ENCODE data around the gene KRTAP5-2. TPM values are rescaled to one million over a fixed set of nuclear protein-coding genes. Genes with fewer than 3 reads are reported as not detected.

KRTAP5-2 gene
- total RNA-seq, 4 donors from 2014 or later, result not detected

DNA sequence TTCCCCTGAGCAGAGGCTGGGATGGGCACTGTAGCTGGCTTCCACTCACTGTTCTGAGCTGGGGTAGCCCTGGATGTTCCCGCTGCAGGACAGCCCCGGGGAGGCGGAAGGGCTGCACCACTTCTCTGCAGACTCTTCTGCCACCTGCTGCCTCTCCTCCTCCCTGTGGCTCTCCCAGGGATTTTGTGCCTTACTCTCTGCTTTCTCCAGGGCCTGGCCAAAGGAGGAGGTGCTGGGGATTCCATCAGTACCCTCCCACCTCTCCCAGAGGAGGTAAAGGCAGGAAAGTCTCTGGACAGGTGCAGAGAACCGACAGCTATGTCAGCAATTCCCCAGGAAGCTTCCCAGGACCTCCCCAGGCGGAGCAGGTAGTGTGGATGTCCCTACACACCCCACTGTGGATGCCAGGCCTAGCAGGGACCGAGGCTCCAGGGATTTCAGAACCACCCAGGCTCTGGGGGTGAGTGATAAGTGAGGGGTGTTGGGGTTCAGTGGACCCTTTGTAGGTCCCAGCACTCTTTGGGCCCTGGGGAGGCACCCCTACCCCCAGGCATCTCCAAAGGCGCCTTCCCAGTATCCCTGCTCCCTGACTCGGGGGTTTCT, 37.3 kb downstream of the KRTAP5-2 start:
- 100% methylated on average over 1 of the region's 8 CpGs; no CpG with 5 or more reads in 1 of the 2 donors for WGBS, 2 donors (ENCODE audit: low coverage in 1 of 2)
- no peak for TF ChIP-seq EP300 (IDR thresholded peaks at IDR 0.05)
- TF ChIP-seq POLR2AphosphoS5 (IDR thresholded peaks at IDR 0.05), result no peak
- no peak for TF ChIP-seq POLR2A (IDR thresholded peaks at IDR 0.05)
- TF ChIP-seq, protein P1, sequence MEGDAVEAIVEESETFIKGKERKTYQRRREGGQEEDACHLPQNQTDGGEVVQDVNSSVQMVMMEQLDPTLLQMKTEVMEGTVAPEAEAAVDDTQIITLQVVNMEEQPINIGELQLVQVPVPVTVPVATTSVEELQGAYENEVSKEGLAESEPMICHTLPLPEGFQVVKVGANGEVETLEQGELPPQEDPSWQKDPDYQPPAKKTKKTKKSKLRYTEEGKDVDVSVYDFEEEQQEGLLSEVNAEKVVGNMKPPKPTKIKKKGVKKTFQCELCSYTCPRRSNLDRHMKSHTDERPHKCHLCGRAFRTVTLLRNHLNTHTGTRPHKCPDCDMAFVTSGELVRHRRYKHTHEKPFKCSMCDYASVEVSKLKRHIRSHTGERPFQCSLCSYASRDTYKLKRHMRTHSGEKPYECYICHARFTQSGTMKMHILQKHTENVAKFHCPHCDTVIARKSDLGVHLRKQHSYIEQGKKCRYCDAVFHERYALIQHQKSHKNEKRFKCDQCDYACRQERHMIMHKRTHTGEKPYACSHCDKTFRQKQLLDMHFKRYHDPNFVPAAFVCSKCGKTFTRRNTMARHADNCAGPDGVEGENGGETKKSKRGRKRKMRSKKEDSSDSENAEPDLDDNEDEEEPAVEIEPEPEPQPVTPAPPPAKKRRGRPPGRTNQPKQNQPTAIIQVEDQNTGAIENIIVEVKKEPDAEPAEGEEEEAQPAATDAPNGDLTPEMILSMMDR (IDR thresholded peaks at IDR 0.05), result peak in 1 of 4 experiments; percentile 27
- peaks cover 3 to 71% (median 34%) of the 10 kb centered on the region in 3 donors for H3K4me1 ChIP-seq
- H3K36me3 ChIP-seq, result peaks cover 0 to 43% of the 10 kb centered on the region in 2 donors
- peak overlapping the region in 3 of 4 donors; percentile 94 to 99 (median 96) for H3K27ac ChIP-seq
- no peak for ATAC-seq
- no peaks in the 10 kb centered on the region for H3K27me3 ChIP-seq
- H3K9me3 ChIP-seq, result no peaks in the 10 kb centered on the region
- no peak overlapping the region for H3K4me3 ChIP-seq

DNA sequence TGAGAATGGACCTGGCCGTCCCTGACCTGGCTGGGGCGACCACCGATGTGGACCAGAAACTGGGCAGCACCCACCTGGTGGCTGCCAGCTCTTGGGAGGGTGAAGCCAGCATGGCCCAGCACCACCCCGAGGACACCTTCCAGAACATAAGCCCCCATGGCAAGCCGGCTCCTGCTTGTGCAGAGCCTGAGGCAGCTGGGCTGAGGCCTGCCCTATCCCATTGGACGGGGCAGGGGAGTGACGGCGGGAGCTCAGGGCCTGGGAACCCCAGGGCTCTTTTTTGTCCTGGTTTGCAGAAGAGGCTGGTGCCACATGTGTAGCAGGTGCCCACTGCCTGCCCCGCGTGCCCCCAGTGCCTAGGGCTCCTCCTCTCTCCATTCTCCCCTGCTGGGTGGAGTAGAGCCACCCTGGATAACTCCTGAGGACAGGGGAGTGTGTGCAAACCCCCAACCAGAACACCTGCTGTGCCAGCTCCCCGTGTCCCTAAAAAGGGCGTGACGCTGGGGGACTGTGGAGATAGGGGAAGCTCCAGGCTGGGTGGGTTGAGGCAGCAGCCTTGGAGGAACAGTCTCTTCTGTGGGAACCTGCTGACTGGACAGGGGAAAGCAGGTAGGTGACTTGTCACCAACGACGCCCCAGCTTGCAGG, 38.0 kb downstream of the KRTAP5-2 start:
- no CpG with 5 or more reads among the region's 15 CpGs for WGBS, 2 donors (ENCODE audit: low coverage in 1 of 2)
- no peaks in the 10 kb centered on the region for H3K9me3 ChIP-seq
- ATAC-seq, result no peak
- peaks cover 3 to 72% (median 34%) of the 10 kb centered on the region in 3 donors for H3K4me1 ChIP-seq
- peaks cover 0 to 39% of the 10 kb centered on the region in 2 donors for H3K36me3 ChIP-seq
- no peaks in the 10 kb centered on the region for H3K27me3 ChIP-seq
- H3K4me3 ChIP-seq, result no peak overlapping the region
- peak overlapping the region; percentile 64 to 99 (median 95) for H3K27ac ChIP-seq
- TF ChIP-seq POLR2AphosphoS5 (IDR thresholded peaks at IDR 0.05), result no peak
- TF ChIP-seq, protein P1 (IDR thresholded peaks at IDR 0.05), result no peak

DNA sequence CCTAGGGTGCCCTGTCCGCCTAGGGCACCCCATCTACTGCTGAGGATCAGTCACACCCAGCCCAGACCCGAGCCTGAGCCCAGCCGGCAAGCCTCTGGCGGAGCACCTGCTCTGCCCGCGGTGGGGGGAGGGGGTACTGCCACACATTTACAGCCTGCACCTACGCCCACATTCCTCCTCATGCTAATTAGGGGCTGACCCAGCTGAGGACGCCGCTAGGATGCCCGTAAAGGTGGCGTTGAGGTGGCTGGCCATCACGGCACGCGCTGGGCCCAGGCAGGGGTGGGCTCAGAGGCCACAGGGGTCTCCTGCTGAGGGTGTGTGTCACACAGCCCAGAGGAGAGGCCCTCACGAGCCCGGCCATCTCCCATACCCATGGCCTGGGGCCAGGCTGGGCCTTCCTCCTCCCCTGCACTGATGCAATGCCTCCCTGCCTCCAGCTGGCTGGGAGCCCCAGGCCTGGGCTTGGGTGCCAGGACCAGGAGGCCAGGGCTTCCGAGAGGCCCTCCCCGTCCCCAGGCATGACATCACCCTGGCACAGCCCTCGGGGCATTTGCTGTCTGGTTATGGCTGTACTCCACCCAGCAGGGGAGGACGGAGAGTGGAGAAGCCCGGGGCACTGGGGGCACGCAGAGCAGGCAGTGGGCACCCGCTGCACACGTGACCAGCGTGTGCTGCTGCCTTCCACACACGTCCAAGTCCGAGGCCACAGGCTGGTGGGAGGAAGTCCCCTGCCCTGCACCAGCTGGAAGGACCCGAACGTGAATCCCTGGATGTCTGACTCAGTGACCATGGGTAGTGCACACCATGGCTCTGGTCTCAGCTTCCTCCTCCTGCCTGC, 38.8 kb downstream of the KRTAP5-2 start:
- ATAC-seq, result peak; percentile 90
- Histone ChIP-seq H3K27me3 (no peaks in the 10 kb centered on the region), H3K4me3 (peak overlapping the region in 1 of 2 donors; percentile 31), H3K36me3 (peaks cover 0 to 37% of the 10 kb centered on the region in 2 donors), H3K27ac (peak overlapping the region; percentile 83 to 99 (median 95)), H3K9me3 (no peaks in the 10 kb centered on the region), H3K4me1 (peaks cover 3 to 67% (median 29%) of the 10 kb centered on the region in 3 donors)
- TF ChIP-seq, protein P1 (IDR thresholded peaks at IDR 0.05), result peak in 2 of 4 experiments; percentile 9 to 18
- TF ChIP-seq POLR2AphosphoS5 (IDR thresholded peaks at IDR 0.05), result peak; percentile 97
- peak in 1 of 2 donors; percentile 21 for TF ChIP-seq POLR2A (IDR thresholded peaks at IDR 0.05)
- TF ChIP-seq EP300 (IDR thresholded peaks at IDR 0.05), result no peak
- no CpG with 5 or more reads among the region's 29 CpGs for WGBS, 2 donors (ENCODE audit: low coverage in 1 of 2)

DNA sequence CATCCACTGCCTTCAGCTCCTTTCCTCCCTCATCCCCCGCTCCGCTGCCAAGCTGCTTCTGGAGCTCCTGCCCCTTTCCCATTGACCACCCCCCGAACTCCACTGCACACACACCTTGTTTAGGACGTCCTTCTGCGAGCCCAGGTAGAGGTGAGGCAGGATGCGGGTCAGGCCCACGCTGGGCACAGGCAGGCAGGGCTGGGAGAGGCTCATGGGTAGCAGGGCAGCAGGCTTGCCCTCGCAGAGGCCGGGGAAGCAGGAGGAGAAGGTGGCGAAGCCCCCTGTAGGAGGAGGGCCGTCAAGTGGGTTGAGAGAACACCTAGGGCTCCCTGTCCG, 39.4 kb downstream of the KRTAP5-2 start:
- Histone ChIP-seq H3K4me3 (peak overlapping the region in 1 of 2 donors; percentile 31), H3K27me3 (no peaks in the 10 kb centered on the region), H3K4me1 (peaks cover 3 to 61% (median 26%) of the 10 kb centered on the region in 3 donors), H3K9me3 (no peaks in the 10 kb centered on the region), H3K36me3 (peaks cover 0 to 35% of the 10 kb centered on the region in 2 donors), H3K27ac (peak overlapping the region; percentile 83 to 99 (median 95))
- no peak for TF ChIP-seq EP300 (IDR thresholded peaks at IDR 0.05)
- TF ChIP-seq POLR2A (IDR thresholded peaks at IDR 0.05), result no peak
- TF ChIP-seq, protein P1 (IDR thresholded peaks at IDR 0.05), result no peak
- no peak for TF ChIP-seq POLR2AphosphoS5 (IDR thresholded peaks at IDR 0.05)
- WGBS, 2 donors (ENCODE audit: low coverage in 1 of 2), result no CpG with 5 or more reads among the region's 12 CpGs
- ATAC-seq, result no peak
